Karpas-422 (cell line): ENCODE results near the gene ITK. TPM values are rescaled to one million over a fixed set of nuclear protein-coding genes. Genes with fewer than 3 reads are reported as not detected.
"Not testable (repeated sequence)": the region's sequence is repeated elsewhere in the genome, so short reads cannot be mapped to it uniquely, and the experiment has no call there.

Source experiments
- DNase-seq: peaks from one replicate; pipeline ENCODE4 v3.0.0-alpha.2; 2015
- H2AFZ ChIP-seq: fragments of 200-600 bp; sonication (generic); 2 replicates; pipeline ENCODE4 v1.6.1; 2014; ENCODE audit warnings: antibody characterized with exemption, low read length, mixed read lengths
- H3K27ac ChIP-seq: fragments of 200-600 bp; sonication (generic); 2 replicates; pipeline ENCODE4 v1.5.1; 2014; ENCODE audit warnings: mild to moderate bottlenecking, low read length, moderate library complexity
- H3K27me3 ChIP-seq: fragments of 200-600 bp; sonication (generic); 2 replicates; pipeline ENCODE4 v1.6.1; 2014; ENCODE audit warnings: low read length, mixed read lengths
- H3K36me3 ChIP-seq: fragments of 200-600 bp; sonication (generic); 2 replicates; pipeline ENCODE4 v1.6.1; 2014; ENCODE audit warnings: low read length, mixed read lengths; ENCODE audit not compliant: insufficient read depth
- H3K4me1 ChIP-seq: fragments of 200-600 bp; sonication (generic); 2 replicates; pipeline ENCODE4 v1.6.1; 2014; ENCODE audit warnings: mild to moderate bottlenecking, low read length, mixed read lengths
- H3K4me2 ChIP-seq: fragments of 200-600 bp; sonication (generic); 2 replicates; pipeline ENCODE4 v1.6.1; 2014; ENCODE audit warnings: low read length, low read depth, mild to moderate bottlenecking; ENCODE audit not compliant: poor library complexity, severe bottlenecking
- H3K4me3 ChIP-seq: fragments of 200-600 bp; sonication (generic); 2 replicates; pipeline ENCODE4 v1.5.1; 2014; ENCODE audit warnings: mild to moderate bottlenecking, antibody characterized with exemption, low read length, mixed read lengths
- H3K79me2 ChIP-seq: fragments of 200-600 bp; sonication (generic); 2 replicates; pipeline ENCODE4 v1.6.1; 2014; ENCODE audit warnings: mild to moderate bottlenecking, low read length, mixed read lengths
- H3K9ac ChIP-seq: fragments of 200-600 bp; sonication (generic); 2 replicates; pipeline ENCODE4 v1.6.0; 2014; ENCODE audit warnings: low read length
- H3K9me2 ChIP-seq: fragments of 200-600 bp; sonication (generic), shearing (Covaris generic); replicated peaks from 2 replicates; pipeline ENCODE4 v1.6.0; 2014; ENCODE audit warnings: mild to moderate bottlenecking, low read length, moderate library complexity; ENCODE audit not compliant: insufficient read depth
- H3K9me3 ChIP-seq: fragments of 300-700, 200-600 bp; sonication (generic); 2 replicates; pipeline ENCODE4 v1.6.1; 2014; ENCODE audit warnings: low read length, mixed read lengths
- H4K20me1 ChIP-seq: fragments of 200-600 bp; sonication (generic); 2 replicates; pipeline ENCODE4 v1.6.1; 2014; ENCODE audit warnings: mild to moderate bottlenecking, antibody characterized with exemption, low read length, low read depth; ENCODE audit not compliant: insufficient read depth
- total RNA-seq: library from RNA; depleted of rRNA; stranded (reverse); fragments of >200 nt; shearing (Covaris generic); gene quantifications from 2 replicates; pipeline ENCODE4 v1.2.3, GENCODE V29; 2014; ENCODE audit warnings: low replicate concordance

The ITK gene
- total RNA-seq, 1 experiment from 2014 or later, result 1.3 TPM

DNA sequence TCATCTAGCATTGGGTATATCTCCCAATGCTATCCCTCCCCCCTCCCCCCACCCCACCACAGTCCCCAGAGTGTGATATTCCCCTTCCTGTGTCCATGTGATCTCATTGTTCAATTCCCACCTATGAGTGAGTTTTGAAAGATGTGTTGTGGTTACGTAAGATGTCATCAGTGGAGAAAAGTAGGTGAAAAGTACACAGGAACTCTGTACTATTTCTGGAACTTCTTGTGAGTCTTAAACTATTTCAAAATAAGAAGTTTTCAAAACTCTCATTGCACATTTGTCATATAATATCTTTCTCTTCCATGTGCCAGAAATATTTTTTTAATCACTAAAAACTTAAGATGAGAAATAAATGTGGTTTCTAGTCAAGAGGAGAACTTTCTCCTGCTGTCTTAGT is 30.0 kb downstream of the ITK start:
- peak overlapping the region; percentile 34; the same call in 1 of the 2 replicates for H2AFZ ChIP-seq
- H3K79me2 ChIP-seq, H3K36me3 ChIP-seq, H4K20me1 ChIP-seq, H3K9ac ChIP-seq, DNase-seq, H3K27ac ChIP-seq, H3K4me3 ChIP-seq, H3K27me3 ChIP-seq, H3K9me2 ChIP-seq, H3K9me3 ChIP-seq: not testable (repeated sequence)
- H3K4me2 ChIP-seq, result peak overlapping the region; percentile 1
- peaks cover 50% of the 10 kb centered on the region for H3K4me1 ChIP-seq

DNA sequence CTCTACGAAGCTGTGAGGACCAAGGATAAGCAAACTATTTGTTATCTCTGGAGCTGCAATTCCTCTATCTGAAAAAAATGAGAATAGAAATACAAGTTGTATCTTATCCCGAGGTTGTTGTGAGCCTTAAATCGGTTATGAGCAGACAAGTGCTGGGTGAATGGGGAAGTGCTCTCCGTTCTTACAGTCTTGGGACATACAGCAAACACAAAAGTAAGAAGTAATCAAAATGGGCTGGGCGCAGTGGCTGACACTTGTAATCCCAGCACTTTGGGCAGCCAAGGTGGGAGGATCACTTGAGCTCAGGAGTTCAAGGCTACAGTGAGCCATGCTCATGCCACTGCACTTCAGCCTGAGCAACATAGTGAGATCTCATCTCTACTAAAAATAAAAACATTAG is 31.7 kb downstream of the ITK start:
- H3K9ac ChIP-seq, result no peak overlapping the region
- H3K4me3 ChIP-seq, result no peak overlapping the region
- H3K9me3 ChIP-seq, result no peaks in the 10 kb centered on the region
- H3K27me3 ChIP-seq, result no peaks in the 10 kb centered on the region
- H4K20me1 ChIP-seq, result no peaks in the 10 kb centered on the region
- peak overlapping the region; percentile 99 for H3K27ac ChIP-seq
- peak overlapping the region; percentile 8 for H3K4me2 ChIP-seq
- no peaks in the 10 kb centered on the region for H3K36me3 ChIP-seq
- peaks cover 67% of the 10 kb centered on the region for H3K4me1 ChIP-seq
- H3K9me2 ChIP-seq, result no peaks in the 10 kb centered on the region
- peak; percentile 54 for DNase-seq
- H2AFZ ChIP-seq, result peak overlapping the region; percentile 7; the same call in 1 of the 2 replicates
- no peaks in the 10 kb centered on the region for H3K79me2 ChIP-seq

DNA sequence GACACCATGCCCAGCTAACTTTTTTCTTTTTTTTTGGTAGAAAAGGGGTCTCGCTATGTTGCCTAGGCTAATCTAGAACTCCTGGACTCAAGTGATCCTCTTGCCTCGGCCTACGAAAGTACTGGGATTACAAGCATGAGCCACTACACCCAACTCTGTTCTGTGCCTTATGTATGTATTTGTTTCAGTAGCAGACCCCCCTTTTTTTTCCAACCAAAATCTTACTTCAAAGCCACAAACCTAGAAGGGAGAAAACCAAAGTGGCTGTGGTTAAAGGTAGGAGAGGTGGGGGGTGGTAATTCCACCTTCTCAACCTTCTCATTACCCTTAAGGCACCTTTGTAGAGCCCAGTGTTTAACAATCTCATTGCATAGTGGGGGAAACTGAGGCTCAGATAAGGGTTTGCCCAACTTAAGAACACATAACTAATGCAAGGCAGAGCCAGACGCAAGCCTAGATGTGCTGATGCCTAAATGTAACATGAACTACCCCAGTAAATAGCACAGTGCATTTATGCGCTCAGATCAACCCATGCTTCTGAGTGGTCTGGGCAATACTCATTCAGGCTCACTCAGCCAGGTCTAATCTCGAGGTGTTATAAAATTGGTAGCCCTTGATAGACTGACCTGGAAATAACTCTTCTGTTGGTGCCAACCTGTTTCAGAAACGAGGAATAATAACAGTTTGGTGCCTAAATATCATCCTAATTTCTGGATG is 33.0 kb downstream of the ITK start:
- Histone ChIP-seq H3K9ac (peak overlapping the region; percentile 75), H3K27ac (peak overlapping the region; percentile 99), H3K9me2 (no peaks in the 10 kb centered on the region), H3K4me1 (peaks cover 80% of the 10 kb centered on the region), H3K36me3 (no peaks in the 10 kb centered on the region), H4K20me1 (no peaks in the 10 kb centered on the region), H3K4me2 (peak overlapping the region; percentile 88), H3K79me2 (no peaks in the 10 kb centered on the region), H3K9me3 (no peaks in the 10 kb centered on the region), H3K27me3 (no peaks in the 10 kb centered on the region), H2AFZ (no peak overlapping the region), H3K4me3 (peak overlapping the region; percentile 59)
- peak; percentile 81 for DNase-seq

DNA sequence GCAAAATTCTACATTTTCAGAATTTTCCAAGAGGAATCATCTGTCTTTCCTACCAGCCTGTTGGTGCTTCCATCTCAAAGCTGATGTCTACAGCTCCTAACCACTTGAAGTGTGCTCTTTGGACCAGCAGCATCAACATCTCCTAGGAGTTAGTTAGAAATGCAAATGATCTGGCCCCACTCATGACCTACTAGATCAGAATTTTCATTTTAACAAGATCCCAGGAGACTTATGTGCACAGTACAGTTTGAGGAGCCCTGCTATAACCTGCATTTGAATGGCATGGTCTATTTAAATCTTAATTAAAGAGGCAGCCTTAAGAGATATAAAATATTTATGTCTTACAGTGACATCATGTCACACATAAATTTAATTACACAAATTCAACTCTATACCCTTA is 33.8 kb downstream of the ITK start:
- H3K4me3 ChIP-seq, result peak overlapping the region; percentile 59
- peak overlapping the region; percentile 99 for H3K27ac ChIP-seq
- no peaks in the 10 kb centered on the region for H4K20me1 ChIP-seq
- H3K9ac ChIP-seq, result peak overlapping the region; percentile 75
- H3K79me2 ChIP-seq, result no peaks in the 10 kb centered on the region
- peaks cover 81% of the 10 kb centered on the region for H3K4me1 ChIP-seq
- no peaks in the 10 kb centered on the region for H3K36me3 ChIP-seq
- peak overlapping the region; percentile 88 for H3K4me2 ChIP-seq
- no peaks in the 10 kb centered on the region for H3K9me2 ChIP-seq
- H3K27me3 ChIP-seq, result no peaks in the 10 kb centered on the region
- DNase-seq, result peak; percentile 97
- no peaks in the 10 kb centered on the region for H3K9me3 ChIP-seq
- H2AFZ ChIP-seq, result no peak overlapping the region

DNA sequence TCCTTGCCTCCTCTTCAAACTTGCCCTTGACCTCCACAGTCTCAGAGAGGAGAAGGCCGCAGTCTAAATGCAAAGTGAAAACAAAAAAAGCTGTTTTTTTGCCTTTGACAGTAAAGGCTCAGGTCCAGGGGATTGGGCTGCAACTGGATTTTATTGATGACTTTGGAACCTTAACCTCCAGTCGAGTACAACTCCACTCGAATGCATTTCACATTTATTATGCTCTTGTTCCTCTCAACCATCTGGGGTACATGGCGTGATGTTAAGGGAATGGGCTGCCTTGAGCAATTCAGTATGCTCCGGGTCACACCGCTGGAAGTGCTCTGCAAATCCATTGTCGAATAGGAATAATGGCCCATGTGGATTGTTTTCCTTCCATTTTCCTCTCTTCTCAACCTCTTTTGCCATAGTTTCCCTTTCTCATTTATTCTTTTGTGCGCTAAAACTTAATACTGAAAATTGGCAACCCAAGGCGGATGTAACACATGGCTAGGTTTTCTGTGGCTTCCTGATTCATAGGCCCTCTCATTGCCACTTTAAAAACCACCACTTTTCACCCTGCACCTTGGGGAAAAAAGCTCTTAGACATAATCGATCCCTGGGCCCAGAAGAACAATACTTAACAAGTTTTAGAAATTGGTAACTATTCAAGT is 34.3 kb downstream of the ITK start:
- Histone ChIP-seq H3K4me1 (peaks cover 87% of the 10 kb centered on the region), H2AFZ (0 out of 2 replicates have a peak overlapping the region, but pooled peaks have one; percentile 5), H3K9me2 (no peaks in the 10 kb centered on the region), H3K27me3 (no peaks in the 10 kb centered on the region), H3K4me3 (peak overlapping the region; percentile 45), H3K27ac (peak overlapping the region; percentile 99), H3K9ac (peak overlapping the region; percentile 68), H3K79me2 (no peaks in the 10 kb centered on the region), H3K4me2 (peak overlapping the region; percentile 88), H3K9me3 (no peaks in the 10 kb centered on the region), H3K36me3 (no peaks in the 10 kb centered on the region), H4K20me1 (no peaks in the 10 kb centered on the region)
- DNase-seq, result peak; percentile 88

DNA sequence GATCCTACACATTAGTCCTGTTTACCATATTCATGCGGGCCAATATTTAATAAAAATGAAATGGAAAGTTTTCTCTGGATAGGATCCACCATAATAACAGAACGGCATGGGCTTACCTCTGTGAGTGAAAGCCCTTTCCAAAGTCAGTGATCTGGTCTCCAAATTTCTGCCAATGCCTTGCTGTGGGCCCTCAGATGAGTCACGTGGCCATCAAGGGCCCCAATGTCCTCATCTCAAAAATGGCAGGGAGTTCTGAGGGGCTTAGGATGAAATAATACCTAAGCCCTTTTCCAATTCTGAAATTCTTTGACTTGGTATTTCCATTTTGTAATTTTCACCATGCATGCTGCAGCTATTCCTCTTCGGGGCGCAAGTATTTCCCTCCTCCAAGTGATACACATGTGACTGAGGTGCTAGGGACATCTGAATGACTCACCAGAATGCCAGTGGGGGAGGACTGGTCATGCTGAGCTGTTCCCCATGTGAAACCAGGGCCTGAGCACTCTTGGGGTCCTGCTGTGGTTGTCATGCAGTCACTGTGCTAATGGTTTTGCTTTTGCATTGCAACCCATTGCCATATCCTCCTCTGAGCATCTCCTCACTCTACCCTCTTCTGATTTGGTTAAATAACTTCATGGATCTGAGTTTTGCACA is 35.0 kb downstream of the ITK start:
- H2AFZ ChIP-seq, result peak overlapping the region; percentile 87; the same call in 1 of the 2 replicates
- no peaks in the 10 kb centered on the region for H3K9me3 ChIP-seq
- no peaks in the 10 kb centered on the region for H3K27me3 ChIP-seq
- no peaks in the 10 kb centered on the region for H3K79me2 ChIP-seq
- peak; percentile 72 for DNase-seq
- H3K36me3 ChIP-seq, result no peaks in the 10 kb centered on the region
- peak overlapping the region; percentile 45 for H3K4me3 ChIP-seq
- H3K27ac ChIP-seq, result peak overlapping the region; percentile 99
- H3K4me2 ChIP-seq, result peak overlapping the region; percentile 88
- peak overlapping the region; percentile 68 for H3K9ac ChIP-seq
- no peaks in the 10 kb centered on the region for H4K20me1 ChIP-seq
- H3K4me1 ChIP-seq, result peaks cover 90% of the 10 kb centered on the region
- no peaks in the 10 kb centered on the region for H3K9me2 ChIP-seq

DNA sequence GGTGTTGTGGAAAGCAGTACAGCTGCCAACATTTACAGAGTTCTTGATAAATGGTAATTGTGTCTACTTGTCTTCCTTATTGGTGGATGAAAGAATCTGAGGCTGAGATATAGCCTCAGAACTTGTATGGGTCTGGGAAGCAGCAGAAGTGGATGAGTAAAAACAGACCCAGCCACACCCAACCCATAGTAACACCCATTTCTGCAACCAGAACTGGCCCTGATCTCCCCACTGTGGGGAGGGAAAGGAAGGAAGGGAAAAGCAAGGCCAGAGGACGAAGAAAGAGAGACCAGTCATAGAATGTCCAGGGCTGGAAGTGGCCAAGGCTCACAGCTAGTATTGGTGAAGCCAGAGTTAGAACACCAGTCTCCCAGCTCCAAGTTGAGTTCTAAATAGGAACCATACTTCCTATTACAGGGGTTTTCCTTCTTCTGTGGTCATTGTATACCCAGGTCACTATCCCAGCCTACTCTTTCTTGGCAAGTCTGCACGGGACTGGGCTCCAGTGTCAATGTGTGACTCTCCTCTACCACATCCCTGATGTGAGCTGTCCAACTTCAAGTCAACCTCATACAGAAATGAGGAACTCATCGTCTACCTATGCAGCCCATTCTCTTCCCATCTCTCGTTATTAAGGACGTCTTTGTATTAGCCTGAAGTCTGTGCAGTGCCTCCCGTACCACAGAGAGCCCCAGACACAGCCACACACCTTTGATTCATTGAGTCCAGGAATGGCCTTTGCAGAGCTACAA is 35.9 kb downstream of the ITK start:
- H3K9ac ChIP-seq, result peak overlapping the region; percentile 68
- H3K79me2 ChIP-seq, result no peaks in the 10 kb centered on the region
- H2AFZ ChIP-seq, result peak overlapping the region; percentile 87
- H3K36me3 ChIP-seq, result no peaks in the 10 kb centered on the region
- peak overlapping the region; percentile 99 for H3K27ac ChIP-seq
- H3K27me3 ChIP-seq, result no peaks in the 10 kb centered on the region
- H3K4me2 ChIP-seq, result peak overlapping the region; percentile 88
- peak; percentile 59 for DNase-seq
- no peaks in the 10 kb centered on the region for H3K9me3 ChIP-seq
- no peaks in the 10 kb centered on the region for H4K20me1 ChIP-seq
- no peaks in the 10 kb centered on the region for H3K9me2 ChIP-seq
- peaks cover 81% of the 10 kb centered on the region for H3K4me1 ChIP-seq
- H3K4me3 ChIP-seq, result peak overlapping the region; percentile 45; the same call in 1 of the 2 replicates
